SK-N-SH (cell line): ENCODE results near the gene MYO16. TPM values are rescaled to one million over a fixed set of nuclear protein-coding genes. Genes with fewer than 3 reads are reported as not detected.

ENCODE experiments used
- CTCF ChIA-PET: fragments of 300-600, 350-600 bp; formaldehyde crosslinking; extraction: SDS; loops from one replicate; lab custom pipeline; 2021; lab: Yijun Ruan, JAX
- POLR2A ChIA-PET: fragments of 350-600 bp; sonication (Branson Sonifier 250); formaldehyde crosslinking; extraction: SDS; loops from one replicate; lab custom pipeline; 2020; ENCODE audit warnings: antibody characterized with exemption, inconsistent platforms; lab: Yijun Ruan, JAX
- DNase-seq: peaks from one replicate; pipeline ENCODE4 v3.0.0; 2012
- H2AFZ ChIP-seq: fragments of 200-600 bp; sonication (generic); 2 replicates; pipeline ENCODE4 v1.8.1; 2016; ENCODE audit warnings: antibody characterized with exemption, mild to moderate bottlenecking, low read depth
- H3F3A ChIP-seq: fragments of 200-600 bp; sonication (generic); replicated peaks from 2 replicates; pipeline ENCODE3; 2016; ENCODE audit warnings: antibody characterized with exemption, mild to moderate bottlenecking; ENCODE audit not compliant: insufficient read depth
- H3K27ac ChIP-seq, 2 experiments: fragments of 200-500 bp in 1 of 2; fragments of 200-600 bp in 1 of 2; sonication (Bioruptor generic) in 1 of 2; sonication (generic), shearing (Covaris generic) in 1 of 2; 2 replicates each; pipeline versions ENCODE4 v1.5.1 to v1.6.1; 2014 to 2016; ENCODE audit warnings: low read depth in 2 of 2, inconsistent platforms in 1 of 2, low read length in 1 of 2, mild to moderate bottlenecking in 1 of 2, mixed read lengths in 1 of 2
- H3K27me3 ChIP-seq: fragments of 200-600 bp; sonication (generic), shearing (Covaris generic); 2 replicates; pipeline ENCODE4 v1.6.1; 2016; ENCODE audit warnings: mixed run types; ENCODE audit not compliant: insufficient read depth
- H3K36me3 ChIP-seq, 2 experiments: fragments of 200-500 bp in 1 of 2; fragments of 200-600 bp in 1 of 2; sonication (Bioruptor generic) in 1 of 2; sonication (generic) in 1 of 2; replicated peaks in 1 of 2; 2 replicates each; pipeline versions ENCODE3 to v1.5.1; 2014 to 2016; ENCODE audit warnings: low read length in 1 of 2, mild to moderate bottlenecking in 1 of 2; ENCODE audit not compliant: insufficient read depth in 2 of 2, control insufficient read depth in 1 of 2
- H3K4me1 ChIP-seq, 2 experiments: fragments of 200-500 bp in 1 of 2; fragments of 200-600 bp in 1 of 2; sonication (Bioruptor generic) in 1 of 2; sonication (generic), shearing (Covaris generic) in 1 of 2; 2 replicates each; pipeline versions ENCODE4 v1.5.1 to v1.6.1; 2014 to 2016; ENCODE audit warnings: low read depth in 1 of 2, low read length in 1 of 2, mixed run types in 1 of 2; ENCODE audit not compliant: insufficient read depth in 2 of 2, control insufficient read depth in 1 of 2
- H3K4me2 ChIP-seq: fragments of 200-600 bp; sonication (generic), shearing (Covaris generic); 2 replicates; pipeline ENCODE4 v1.6.1; 2017; ENCODE audit warnings: mixed run types
- H3K4me3 ChIP-seq, 2 experiments: fragments of 200-500 bp in 1 of 2; fragments of 200-600 bp in 1 of 2; sonication (Bioruptor generic) in 1 of 2; sonication (generic), shearing (Covaris generic) in 1 of 2; 2 replicates each; pipeline versions ENCODE4 v1.5.1 to v1.8.1; 2014 to 2016; ENCODE audit warnings: low read depth in 2 of 2, inconsistent platforms in 1 of 2, low read length in 1 of 2, mild to moderate bottlenecking in 1 of 2, mixed read lengths in 1 of 2, moderate library complexity in 1 of 2
- H3K79me2 ChIP-seq: fragments of 200-600 bp; sonication (generic); 2 replicates; pipeline ENCODE4 v1.8.1; 2017; ENCODE audit warnings: mild to moderate bottlenecking; ENCODE audit not compliant: insufficient read depth
- H3K9ac ChIP-seq: fragments of 200-600 bp; sonication (generic); 2 replicates; pipeline ENCODE4 v1.6.1; 2017; ENCODE audit warnings: mixed run types
- H3K9me2 ChIP-seq: fragments of 200-600 bp; sonication (generic); 2 replicates; pipeline ENCODE4 v1.6.1; 2017; ENCODE audit warnings: mixed run types
- H3K9me3 ChIP-seq: fragments of 200-600 bp; sonication (generic); 2 replicates; pipeline ENCODE4 v1.6.1; 2017; ENCODE audit warnings: mixed run types, mild to moderate bottlenecking, moderate library complexity
- H4K20me1 ChIP-seq: fragments of 200-600 bp; sonication (generic); 2 replicates; pipeline ENCODE4 v1.6.1; 2017; ENCODE audit warnings: mild to moderate bottlenecking, mixed run types; ENCODE audit not compliant: insufficient read depth
- CHD2 ChIP-seq: fragments of 150-350 bp; IDR thresholded peaks from 2 replicates; pipeline ENCODE4 v1.6.1; 2018; ENCODE audit warnings: low read length; ENCODE audit not compliant: partially characterized antibody
- EP300 ChIP-seq, 2 experiments: IDR thresholded peaks; 2 replicates each; pipeline versions ENCODE4 v1.4.0 to v1.6.1; 2012; ENCODE audit warnings: borderline replicate concordance in 1 of 2, low read depth in 1 of 2, low read length in 1 of 2
- FOSL2 ChIP-seq: IDR thresholded peaks from 2 replicates; pipeline ENCODE4 v1.4.0; 2012; ENCODE audit warnings: low read depth, mild to moderate bottlenecking, moderate library complexity, borderline replicate concordance
- FOXJ3 ChIP-seq: sonication (generic); formaldehyde crosslinking; IDR thresholded peaks from 2 replicates; pipeline ENCODE4 v1.5.1; 2020; ENCODE audit warnings: mild to moderate bottlenecking, missing genetic modification reagents
- FOXM1 ChIP-seq: IDR thresholded peaks from 2 replicates; pipeline ENCODE4 v1.4.0; 2012; ENCODE audit warnings: low read depth, mild to moderate bottlenecking
- GATA2 ChIP-seq: sonication (generic); formaldehyde crosslinking; IDR thresholded peaks from 2 replicates; pipeline ENCODE4 v1.5.0; 2020; ENCODE audit warnings: mild to moderate bottlenecking, missing genetic modification reagents
- JUND ChIP-seq: IDR thresholded peaks from 2 replicates; pipeline ENCODE4 v1.4.0; 2012
- MXI1 ChIP-seq: IDR thresholded peaks from 2 replicates; pipeline ENCODE4 v1.6.1; 2012; ENCODE audit warnings: mild to moderate bottlenecking, low read depth, low read length, improper control_type of control experiment
- NRF1 ChIP-seq: IDR thresholded peaks from 2 replicates; pipeline ENCODE4 v1.6.1; 2012; ENCODE audit warnings: low read depth, mild to moderate bottlenecking, low read length
- POLR2AphosphoS5 ChIP-seq: IDR thresholded peaks from 2 replicates; pipeline ENCODE4 v1.6.1; 2012; ENCODE audit warnings: low read depth, low read length
- RAD21 ChIP-seq: IDR thresholded peaks from 2 replicates; pipeline ENCODE4 v1.6.1; 2012; ENCODE audit warnings: mild to moderate bottlenecking, low read length
- RCOR1 ChIP-seq: fragments of 150-350 bp; IDR thresholded peaks from 2 replicates; pipeline ENCODE4 v1.6.1; 2017; ENCODE audit warnings: antibody characterized with exemption, low read length
- SIN3A ChIP-seq: IDR thresholded peaks from 2 replicates; pipeline ENCODE4 v1.6.1; 2012; ENCODE audit warnings: low read depth, mild to moderate bottlenecking, low read length, moderate library complexity, borderline replicate concordance
- SMC3 ChIP-seq: IDR thresholded peaks from 2 replicates; pipeline ENCODE4 v1.6.1; 2012; ENCODE audit warnings: low read depth, low read length, improper control_type of control experiment
- TAF1 ChIP-seq: IDR thresholded peaks from 2 replicates; pipeline ENCODE4 v1.6.1; 2012; ENCODE audit warnings: low read depth, mild to moderate bottlenecking, low read length, moderate library complexity, borderline replicate concordance
- TCF12 ChIP-seq: IDR thresholded peaks from 2 replicates; pipeline ENCODE4 v1.4.0; 2012
- TEAD4 ChIP-seq: IDR thresholded peaks from 2 replicates; pipeline ENCODE4 v1.4.0; 2012; ENCODE audit warnings: mild to moderate bottlenecking, borderline replicate concordance; ENCODE audit not compliant: insufficient read depth
- WGBS: methylation state at CpG from one replicate; pipeline ENCODE4 v1.1.6; 2017; ENCODE audit warnings: low lambda C conversion rate; 5-methylcytosine and 5-hydroxymethylcytosine counted together
- polyA plus RNA-seq, 3 experiments: library from polyadenylated mRNA; depleted of rRNA; stranded (reverse); fragments of >200 nt; gene quantifications; 2 replicates each; pipeline ENCODE4 v1.2.3, GENCODE V29; 2012
- TF ChIP-seq, protein P1 (sequence below): fragments of 200-600 bp; sonication (generic); IDR thresholded peaks from 2 replicates; pipeline ENCODE4 v1.6.1; 2017; ENCODE audit warnings: antibody characterized with exemption, mild to moderate bottlenecking, moderate library complexity
- TF ChIP-seq, protein P2 (sequence below): IDR thresholded peaks from 2 replicates; pipeline ENCODE4 v1.4.0; 2012; ENCODE audit warnings: low read depth, borderline replicate concordance
- TF ChIP-seq, protein P3 (sequence below): fragments of 150-350 bp; IDR thresholded peaks from 2 replicates; pipeline ENCODE4 v1.6.1; 2017; ENCODE audit warnings: antibody characterized with exemption, low read length, low read depth, borderline replicate concordance
- TF ChIP-seq, protein P4 (sequence below): fragments of 150-350 bp; IDR thresholded peaks from 2 replicates; pipeline ENCODE4 v1.6.1; 2016; ENCODE audit warnings: mild to moderate bottlenecking, low read depth, low read length
- TF ChIP-seq, protein P5 (sequence below): IDR thresholded peaks from 2 replicates; pipeline ENCODE4 v1.4.0; 2012; ENCODE audit warnings: low read depth, borderline replicate concordance

The MYO16 gene
- polyA plus RNA-seq, 1 of the 3 experiments (the other 2 are of a cell fraction) = 0.07 TPM

DNA sequence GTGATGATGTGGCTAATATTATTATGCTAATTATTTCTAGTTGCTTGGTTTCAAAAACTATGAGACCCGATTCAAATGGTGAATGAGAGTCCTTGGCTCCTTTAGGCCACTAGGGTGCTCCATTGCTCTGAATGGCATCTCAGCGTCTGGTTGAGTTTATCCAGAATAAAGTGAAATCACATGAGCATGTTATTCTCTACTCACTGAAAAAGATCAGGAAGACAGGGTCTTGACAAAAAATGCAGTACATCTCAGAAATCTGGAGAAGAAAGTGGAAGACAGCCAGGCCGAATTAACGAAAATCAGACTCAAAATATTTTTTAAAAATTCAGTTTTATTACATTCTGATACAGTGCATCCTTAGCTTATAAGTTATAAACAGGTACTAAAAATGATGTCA, 516.2 kb downstream of the MYO16 start:
- under 1% methylated on average over 4 of the region's 4 CpGs for WGBS

More for the DNA sequence above, 516.2 kb downstream of the MYO16 start:
- peak; percentile 79 for DNase-seq
- H3K36me3 ChIP-seq = no peaks in the 10 kb centered on the region
- no peaks in the 10 kb centered on the region for H3K9me2 ChIP-seq
- no peaks in the 10 kb centered on the region for H4K20me1 ChIP-seq
- H3K27me3 ChIP-seq = no peaks in the 10 kb centered on the region
- H3K79me2 ChIP-seq = no peaks in the 10 kb centered on the region
- peaks cover 31 to 34% of the 10 kb centered on the region in 2 experiments; a peak in 3 of 4 replicates for H3K4me1 ChIP-seq
- TF ChIP-seq, protein P1, sequence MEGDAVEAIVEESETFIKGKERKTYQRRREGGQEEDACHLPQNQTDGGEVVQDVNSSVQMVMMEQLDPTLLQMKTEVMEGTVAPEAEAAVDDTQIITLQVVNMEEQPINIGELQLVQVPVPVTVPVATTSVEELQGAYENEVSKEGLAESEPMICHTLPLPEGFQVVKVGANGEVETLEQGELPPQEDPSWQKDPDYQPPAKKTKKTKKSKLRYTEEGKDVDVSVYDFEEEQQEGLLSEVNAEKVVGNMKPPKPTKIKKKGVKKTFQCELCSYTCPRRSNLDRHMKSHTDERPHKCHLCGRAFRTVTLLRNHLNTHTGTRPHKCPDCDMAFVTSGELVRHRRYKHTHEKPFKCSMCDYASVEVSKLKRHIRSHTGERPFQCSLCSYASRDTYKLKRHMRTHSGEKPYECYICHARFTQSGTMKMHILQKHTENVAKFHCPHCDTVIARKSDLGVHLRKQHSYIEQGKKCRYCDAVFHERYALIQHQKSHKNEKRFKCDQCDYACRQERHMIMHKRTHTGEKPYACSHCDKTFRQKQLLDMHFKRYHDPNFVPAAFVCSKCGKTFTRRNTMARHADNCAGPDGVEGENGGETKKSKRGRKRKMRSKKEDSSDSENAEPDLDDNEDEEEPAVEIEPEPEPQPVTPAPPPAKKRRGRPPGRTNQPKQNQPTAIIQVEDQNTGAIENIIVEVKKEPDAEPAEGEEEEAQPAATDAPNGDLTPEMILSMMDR = peak; percentile 93
- peak; percentile 57 for TF ChIP-seq MXI1
- TF ChIP-seq, protein P2, sequence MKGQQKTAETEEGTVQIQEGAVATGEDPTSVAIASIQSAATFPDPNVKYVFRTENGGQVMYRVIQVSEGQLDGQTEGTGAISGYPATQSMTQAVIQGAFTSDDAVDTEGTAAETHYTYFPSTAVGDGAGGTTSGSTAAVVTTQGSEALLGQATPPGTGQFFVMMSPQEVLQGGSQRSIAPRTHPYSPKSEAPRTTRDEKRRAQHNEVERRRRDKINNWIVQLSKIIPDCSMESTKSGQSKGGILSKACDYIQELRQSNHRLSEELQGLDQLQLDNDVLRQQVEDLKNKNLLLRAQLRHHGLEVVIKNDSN = peak; percentile 37; the same call in 1 of the 2 replicates
- TF ChIP-seq, protein P3, sequence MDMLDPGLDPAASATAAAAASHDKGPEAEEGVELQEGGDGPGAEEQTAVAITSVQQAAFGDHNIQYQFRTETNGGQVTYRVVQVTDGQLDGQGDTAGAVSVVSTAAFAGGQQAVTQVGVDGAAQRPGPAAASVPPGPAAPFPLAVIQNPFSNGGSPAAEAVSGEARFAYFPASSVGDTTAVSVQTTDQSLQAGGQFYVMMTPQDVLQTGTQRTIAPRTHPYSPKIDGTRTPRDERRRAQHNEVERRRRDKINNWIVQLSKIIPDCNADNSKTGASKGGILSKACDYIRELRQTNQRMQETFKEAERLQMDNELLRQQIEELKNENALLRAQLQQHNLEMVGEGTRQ = peak; percentile 17; the same call in 1 of the 2 replicates
- TF ChIP-seq NRF1 = no peak
- no peak for TF ChIP-seq GATA2 (CRISPR knock-in tag)
- TF ChIP-seq, protein P4, sequence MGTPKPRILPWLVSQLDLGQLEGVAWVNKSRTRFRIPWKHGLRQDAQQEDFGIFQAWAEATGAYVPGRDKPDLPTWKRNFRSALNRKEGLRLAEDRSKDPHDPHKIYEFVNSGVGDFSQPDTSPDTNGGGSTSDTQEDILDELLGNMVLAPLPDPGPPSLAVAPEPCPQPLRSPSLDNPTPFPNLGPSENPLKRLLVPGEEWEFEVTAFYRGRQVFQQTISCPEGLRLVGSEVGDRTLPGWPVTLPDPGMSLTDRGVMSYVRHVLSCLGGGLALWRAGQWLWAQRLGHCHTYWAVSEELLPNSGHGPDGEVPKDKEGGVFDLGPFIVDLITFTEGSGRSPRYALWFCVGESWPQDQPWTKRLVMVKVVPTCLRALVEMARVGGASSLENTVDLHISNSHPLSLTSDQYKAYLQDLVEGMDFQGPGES = no peak
- TF ChIP-seq FOSL2 = no peak
- TF ChIP-seq RAD21 = peak; percentile 98
- no peak for TF ChIP-seq CHD2
- no peak for TF ChIP-seq TAF1
- peak in 1 of 2 experiments; percentile 57; a peak in 2 of 4 replicates for TF ChIP-seq EP300 (IDR thresholded peaks at IDR 0.05; ENCODE audit: borderline replicate concordance in 1 of 2, low read depth in 1 of 2, low read length in 1 of 2)
- TF ChIP-seq TCF12 = peak; percentile 33; the same call in 1 of the 2 replicates
- peak; percentile 89 for TF ChIP-seq SMC3
- TF ChIP-seq, protein P5, sequence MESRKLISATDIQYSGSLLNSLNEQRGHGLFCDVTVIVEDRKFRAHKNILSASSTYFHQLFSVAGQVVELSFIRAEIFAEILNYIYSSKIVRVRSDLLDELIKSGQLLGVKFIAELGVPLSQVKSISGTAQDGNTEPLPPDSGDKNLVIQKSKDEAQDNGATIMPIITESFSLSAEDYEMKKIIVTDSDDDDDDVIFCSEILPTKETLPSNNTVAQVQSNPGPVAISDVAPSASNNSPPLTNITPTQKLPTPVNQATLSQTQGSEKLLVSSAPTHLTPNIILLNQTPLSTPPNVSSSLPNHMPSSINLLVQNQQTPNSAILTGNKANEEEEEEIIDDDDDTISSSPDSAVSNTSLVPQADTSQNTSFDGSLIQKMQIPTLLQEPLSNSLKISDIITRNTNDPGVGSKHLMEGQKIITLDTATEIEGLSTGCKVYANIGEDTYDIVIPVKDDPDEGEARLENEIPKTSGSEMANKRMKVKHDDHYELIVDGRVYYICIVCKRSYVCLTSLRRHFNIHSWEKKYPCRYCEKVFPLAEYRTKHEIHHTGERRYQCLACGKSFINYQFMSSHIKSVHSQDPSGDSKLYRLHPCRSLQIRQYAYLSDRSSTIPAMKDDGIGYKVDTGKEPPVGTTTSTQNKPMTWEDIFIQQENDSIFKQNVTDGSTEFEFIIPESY = no peak
- no peak for TF ChIP-seq JUND
- TF ChIP-seq SIN3A = no peak
- no peak for TF ChIP-seq FOXJ3 (CRISPR knock-in tag)
- no peak for TF ChIP-seq FOXM1
- peak; percentile 45; the same call in 1 of the 2 replicates for TF ChIP-seq RCOR1
- no peak for TF ChIP-seq TEAD4
- no peak for TF ChIP-seq POLR2AphosphoS5
- H3K9me3 ChIP-seq = no peaks in the 10 kb centered on the region
- POLR2A ChIA-PET = interaction anchor here (1.2 to 1.7 kb wide), 2 partner anchors 635 to 640 kb away, joined by 4 read pairs; no protein-coding TSS in a partner anchor
- H3K4me2 ChIP-seq = no peak overlapping the region
- peaks cover 3% of the 10 kb centered on the region for H3F3A ChIP-seq
- H3K4me3 ChIP-seq = peak overlapping the region in 1 of 2 experiments; percentile 30; a peak in 1 of 4 replicates
- CTCF ChIA-PET = interaction anchor here (0.7 to 5.3 kb wide), 18 partner anchors 11 to 644 kb away, joined by 3 to 27 read pairs (median 4); no protein-coding TSS in a partner anchor
- H2AFZ ChIP-seq = no peak overlapping the region
- H3K27ac ChIP-seq = peak overlapping the region; percentile 61 to 90; a peak in 3 of 4 replicates
- no peak overlapping the region for H3K9ac ChIP-seq
